ENCODE measurements around the gene DNAI2.

DNAI2 gene

GRCh38 chr17:74362810-74363498 lies 88.9 kb downstream of the DNAI2 start:
- TF ChIP-seq ISL1 (CRISPR knock-in tag; IDR thresholded peaks at IDR 0.05) (no peak), POU6F1 (CRISPR knock-in tag; IDR thresholded peaks at IDR 0.05; ENCODE audit: borderline replicate concordance, low read depth) (no peak), ZNF70 (CRISPR knock-in tag; IDR thresholded peaks at IDR 0.05) (no peak), ZFP30 (CRISPR knock-in tag; IDR thresholded peaks at IDR 0.05) (no peak), ZNF8 (CRISPR knock-in tag; IDR thresholded peaks at IDR 0.05) (no peak), ZNF565 (CRISPR knock-in tag; conservative IDR thresholded peaks at IDR 0.05; ENCODE audit: low read depth) (no peak), TCF4 (CRISPR knock-in tag; IDR thresholded peaks at IDR 0.05; ENCODE audit: borderline replicate concordance) (no peak), ARNTL (CRISPR knock-in tag; IDR thresholded peaks at IDR 0.05; ENCODE audit: borderline replicate concordance, low read depth) (no peak), TOX (CRISPR knock-in tag; IDR thresholded peaks at IDR 0.05; ENCODE audit: borderline replicate concordance) (no peak), ESRRG (CRISPR knock-in tag; IDR thresholded peaks at IDR 0.05) (no peak)
- TF ChIP-seq, protein P1, sequence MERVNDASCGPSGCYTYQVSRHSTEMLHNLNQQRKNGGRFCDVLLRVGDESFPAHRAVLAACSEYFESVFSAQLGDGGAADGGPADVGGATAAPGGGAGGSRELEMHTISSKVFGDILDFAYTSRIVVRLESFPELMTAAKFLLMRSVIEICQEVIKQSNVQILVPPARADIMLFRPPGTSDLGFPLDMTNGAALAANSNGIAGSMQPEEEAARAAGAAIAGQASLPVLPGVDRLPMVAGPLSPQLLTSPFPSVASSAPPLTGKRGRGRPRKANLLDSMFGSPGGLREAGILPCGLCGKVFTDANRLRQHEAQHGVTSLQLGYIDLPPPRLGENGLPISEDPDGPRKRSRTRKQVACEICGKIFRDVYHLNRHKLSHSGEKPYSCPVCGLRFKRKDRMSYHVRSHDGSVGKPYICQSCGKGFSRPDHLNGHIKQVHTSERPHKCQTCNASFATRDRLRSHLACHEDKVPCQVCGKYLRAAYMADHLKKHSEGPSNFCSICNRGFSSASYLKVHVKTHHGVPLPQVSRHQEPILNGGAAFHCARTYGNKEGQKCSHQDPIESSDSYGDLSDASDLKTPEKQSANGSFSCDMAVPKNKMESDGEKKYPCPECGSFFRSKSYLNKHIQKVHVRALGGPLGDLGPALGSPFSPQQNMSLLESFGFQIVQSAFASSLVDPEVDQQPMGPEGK (CRISPR knock-in tag; IDR thresholded peaks at IDR 0.05; ENCODE audit: borderline replicate concordance): no peak
- ATAC-seq: no peak

Data from SK-N-SH treated with all-trans-retinoic acid at 6 μM for 48 hours (cell line).